PC-9 (cell line): ENCODE data around the gene MPC1. TPM values are rescaled to one million over a fixed set of nuclear protein-coding genes. Genes with fewer than 3 reads are reported as not detected.
A peak's percentile ranks its signal among the peaks of the same experiment; 100 is the strongest.

Experiments used
- BruUV-seq: library from RNA; stranded (reverse); fragments of 400-500 nt; replicated peaks from 2 replicates; lab custom pipeline; 2021; lab: Mats Ljungman, UMichigan
- CTCF ChIA-PET: fragments of 300-600 bp; sonication (Branson Sonifier 250); formaldehyde crosslinking; loops from one replicate; lab custom pipeline; 2022; ENCODE audit warnings: antibody characterized with exemption; lab: Charles Lee
- POLR2A ChIA-PET: fragments of 300-600 bp; sonication (Branson Sonifier 250); formaldehyde crosslinking; loops from one replicate; lab custom pipeline; 2022; ENCODE audit warnings: antibody characterized with exemption; ENCODE audit not compliant: unreplicated experiment; lab: Charles Lee
- DNase-seq, 2 experiments: peaks; one replicate each; pipeline versions ENCODE4 v3.0.0 to v3.0.0-alpha.2; 2015 to 2022; ENCODE audit warnings: mixed read lengths in 1 of 2
- H2AFZ ChIP-seq: fragments of 200-600 bp; sonication (generic); 2 replicates; pipeline ENCODE4 v1.8.1; 2017; ENCODE audit warnings: antibody characterized with exemption
- H3F3A ChIP-seq: fragments of 200-600 bp; sonication (generic); 2 replicates; pipeline ENCODE4 v1.8.1; 2017; ENCODE audit warnings: antibody characterized with exemption, mild to moderate bottlenecking, low read depth; ENCODE audit not compliant: insufficient read depth
- H3K27ac ChIP-seq: fragments of 200-600 bp; sonication (generic); 2 replicates; pipeline ENCODE4 v1.6.1; 2016; ENCODE audit warnings: mixed run types
- H3K27me3 ChIP-seq: fragments of 200-600 bp; sonication (generic); 2 replicates; pipeline ENCODE4 v1.6.1; 2016; ENCODE audit warnings: low read depth, mixed run types; ENCODE audit not compliant: insufficient read depth
- H3K36me3 ChIP-seq: fragments of 200-600 bp; sonication (generic); 2 replicates; pipeline ENCODE4 v1.6.1; 2016; ENCODE audit warnings: low read depth, mixed run types
- H3K4me1 ChIP-seq: fragments of 200-600 bp; sonication (generic); replicated peaks from 2 replicates; pipeline ENCODE4 v1.6.1; 2016; ENCODE audit warnings: mixed run types; ENCODE audit not compliant: insufficient read depth
- H3K4me2 ChIP-seq: fragments of 200-600 bp; sonication (generic); 2 replicates; pipeline ENCODE4 v1.6.1; 2017; ENCODE audit warnings: mixed run types
- H3K4me3 ChIP-seq: fragments of 200-600 bp; sonication (generic); 2 replicates; pipeline ENCODE4 v1.6.1; 2016; ENCODE audit warnings: mixed run types
- H3K79me2 ChIP-seq: fragments of 200-600 bp; sonication (generic); 2 replicates; pipeline ENCODE4 v1.6.1; 2017; ENCODE audit warnings: low read depth, mixed run types
- H3K9me2 ChIP-seq: fragments of 200-600 bp; sonication (generic); 2 replicates; pipeline ENCODE4 v1.8.1; 2017; ENCODE audit warnings: mild to moderate bottlenecking; ENCODE audit not compliant: insufficient read depth
- H3K9me3 ChIP-seq: fragments of 200-600 bp; sonication (generic); 2 replicates; pipeline ENCODE4 v1.8.1; 2016; ENCODE audit warnings: low read depth; ENCODE audit not compliant: insufficient read depth
- H4K20me1 ChIP-seq: fragments of 200-600 bp; sonication (generic); 2 replicates; pipeline ENCODE4 v1.8.1; 2017; ENCODE audit not compliant: insufficient read depth
- EZH2 ChIP-seq: fragments of 200-600 bp; sonication (generic); IDR thresholded peaks from 2 replicates; pipeline ENCODE4 v1.8.0; 2017; ENCODE audit warnings: antibody characterized with exemption, low read depth
- intact Hi-C: fragments of 100-400 bp; cut with micrococcal nuclease; formaldehyde crosslinking; loops from one replicate; pipeline ENCODE4 v1.10.0; 2022; ENCODE audit not compliant: unreplicated experiment
- total RNA-seq: library from RNA; stranded (reverse); gene quantifications from 2 replicates; pipeline ENCODE4 v1.2.3, GENCODE V29; 2021
- TF ChIP-seq, protein P1 (sequence below): fragments of 200-600 bp; sonication (generic); conservative IDR thresholded peaks from 2 replicates; pipeline ENCODE4 v1.6.1; 2017; ENCODE audit warnings: mixed run types, antibody characterized with exemption, mild to moderate bottlenecking, moderate library complexity

MPC1 gene
- total RNA-seq, 1 experiment from 2014 or later: 13.3 TPM

- intact Hi-C loops: no loop called here
Observed at GRCh38 chr6:166344240-166344639, 38.5 kb downstream of the MPC1 start.

DNA sequence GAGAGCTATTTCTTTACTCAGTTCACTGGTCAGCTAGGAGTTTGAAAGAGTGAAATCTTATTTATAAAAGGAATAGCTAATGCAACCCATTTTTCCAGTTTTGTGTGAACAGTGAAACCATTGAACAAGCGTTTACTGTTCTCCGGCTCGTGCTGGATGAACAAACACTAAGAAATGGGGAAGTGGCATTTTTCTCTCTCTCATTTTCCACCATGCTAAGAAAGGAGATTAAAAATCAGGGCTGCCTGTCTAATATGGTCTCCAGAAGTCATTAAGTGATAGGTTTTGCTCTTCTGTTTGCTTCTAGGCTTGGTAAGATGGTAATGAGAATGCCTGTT, 39.6 kb downstream of the MPC1 start:
- intact Hi-C loops: loop anchor here (2.0 kb wide), 1 partner anchor 40 kb away; the partner anchor contains the start of gene MPC1
- Histone ChIP-seq H3K4me2 (peak overlapping the region; percentile 83), H3K36me3 (no peaks in the 10 kb centered on the region; the same call in 1 of the 2 replicates), H3K27ac (peak overlapping the region; percentile 66), H3K9me2 (no peaks in the 10 kb centered on the region), H3K9me3 (no peaks in the 10 kb centered on the region), H3F3A (no peaks in the 10 kb centered on the region), H3K27me3 (no peaks in the 10 kb centered on the region), H3K79me2 (peaks cover 49% of the 10 kb centered on the region), H2AFZ (peak overlapping the region; percentile 99), H3K4me3 (peak overlapping the region; percentile 89), H4K20me1 (peaks cover 19% of the 10 kb centered on the region), H3K4me1 (peaks cover 14% of the 10 kb centered on the region)
- BruUV-seq: no TSS peak
- no peak for DNase-seq
- TF ChIP-seq, protein P1, sequence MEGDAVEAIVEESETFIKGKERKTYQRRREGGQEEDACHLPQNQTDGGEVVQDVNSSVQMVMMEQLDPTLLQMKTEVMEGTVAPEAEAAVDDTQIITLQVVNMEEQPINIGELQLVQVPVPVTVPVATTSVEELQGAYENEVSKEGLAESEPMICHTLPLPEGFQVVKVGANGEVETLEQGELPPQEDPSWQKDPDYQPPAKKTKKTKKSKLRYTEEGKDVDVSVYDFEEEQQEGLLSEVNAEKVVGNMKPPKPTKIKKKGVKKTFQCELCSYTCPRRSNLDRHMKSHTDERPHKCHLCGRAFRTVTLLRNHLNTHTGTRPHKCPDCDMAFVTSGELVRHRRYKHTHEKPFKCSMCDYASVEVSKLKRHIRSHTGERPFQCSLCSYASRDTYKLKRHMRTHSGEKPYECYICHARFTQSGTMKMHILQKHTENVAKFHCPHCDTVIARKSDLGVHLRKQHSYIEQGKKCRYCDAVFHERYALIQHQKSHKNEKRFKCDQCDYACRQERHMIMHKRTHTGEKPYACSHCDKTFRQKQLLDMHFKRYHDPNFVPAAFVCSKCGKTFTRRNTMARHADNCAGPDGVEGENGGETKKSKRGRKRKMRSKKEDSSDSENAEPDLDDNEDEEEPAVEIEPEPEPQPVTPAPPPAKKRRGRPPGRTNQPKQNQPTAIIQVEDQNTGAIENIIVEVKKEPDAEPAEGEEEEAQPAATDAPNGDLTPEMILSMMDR: no peak
- TF ChIP-seq EZH2: no peak
- ChIA-PET POLR2A (interaction anchor here (0.7 to 0.9 kb wide), 2 partner anchors 148 to 1501 kb away, joined by 4 read pairs; no protein-coding TSS in a partner anchor), CTCF (no interaction called here)

More at GRCh38 chr6:166344240-166344639, 38.5 kb downstream of the MPC1 start:
- Histone ChIP-seq H2AFZ (no peak overlapping the region), H3K9me3 (no peaks in the 10 kb centered on the region), H3K79me2 (peaks cover 38% of the 10 kb centered on the region), H3K4me1 (peaks cover 14% of the 10 kb centered on the region), H3K36me3 (no peaks in the 10 kb centered on the region; the same call in 1 of the 2 replicates), H3K27me3 (no peaks in the 10 kb centered on the region), H3K4me3 (no peak overlapping the region), H3K4me2 (no peak overlapping the region), H3K9me2 (no peaks in the 10 kb centered on the region), H3K27ac (no peak overlapping the region), H3F3A (no peaks in the 10 kb centered on the region), H4K20me1 (peaks cover 12% of the 10 kb centered on the region)
- DNase-seq: no peak
- no peak for TF ChIP-seq EZH2
- TF ChIP-seq, protein P1: no peak
- no TSS peak for BruUV-seq
- CTCF ChIA-PET: no interaction called here
- POLR2A ChIA-PET: no interaction called here

GRCh38 chr6:166342349-166343149, 40.2 kb downstream of the MPC1 start, which contains the start of gene SFT2D1:
SFT2D1 (minus strand) TSS chr6:166342545; CDS start chr6:166342481, 64 bp downstream.
- Histone ChIP-seq H3K27me3 (no peaks in the 10 kb centered on the region), H3K4me3 (peak within 1 kb of the TSS; percentile 89), H3K4me1 (peaks cover 14% of the 10 kb centered on the region), H3F3A (no peaks in the 10 kb centered on the region), H3K36me3 (no peaks in the 10 kb centered on the region; the same call in 1 of the 2 replicates), H3K4me2 (peak within 1 kb of the TSS; percentile 83), H2AFZ (peak within 1 kb of the TSS; percentile 99), H3K27ac (peak within 1 kb of the TSS; percentile 66), H4K20me1 (peaks cover 23% of the 10 kb centered on the region), H3K9me2 (no peaks in the 10 kb centered on the region), H3K9me3 (no peaks in the 10 kb centered on the region), H3K79me2 (peaks cover 54% of the 10 kb centered on the region)
- CTCF ChIA-PET: interaction anchor here (0.8 kb wide), 1 partner anchor 51 kb away, joined by 3 read pairs; no protein-coding TSS in a partner anchor
- DNase-seq: peak; percentile 53 to 63
- intact Hi-C loops: loop anchor here (2.0 kb wide), 1 partner anchor 40 kb away; the partner anchor contains the start of gene MPC1
- TF ChIP-seq, protein P1: no peak
- no peak for TF ChIP-seq EZH2
- POLR2A ChIA-PET: interaction anchor here (0.7 to 0.9 kb wide), 2 partner anchors 148 to 1502 kb away, joined by 4 read pairs; no protein-coding TSS in a partner anchor
- BruUV-seq: TSS peak; percentile 91
